Measurements from ENCODE around the gene KCNMA1. TPM values are rescaled to one million over a fixed set of nuclear protein-coding genes. Genes with fewer than 3 reads are reported as not detected.

The KCNMA1 gene
- total and polyA plus RNA-seq, 10 of the 15 experiments (the other 5 are each of a cell fraction or from before 2014, with no cell fraction given): 8.5 to 77.0 (median 21.3) TPM

DNA sequence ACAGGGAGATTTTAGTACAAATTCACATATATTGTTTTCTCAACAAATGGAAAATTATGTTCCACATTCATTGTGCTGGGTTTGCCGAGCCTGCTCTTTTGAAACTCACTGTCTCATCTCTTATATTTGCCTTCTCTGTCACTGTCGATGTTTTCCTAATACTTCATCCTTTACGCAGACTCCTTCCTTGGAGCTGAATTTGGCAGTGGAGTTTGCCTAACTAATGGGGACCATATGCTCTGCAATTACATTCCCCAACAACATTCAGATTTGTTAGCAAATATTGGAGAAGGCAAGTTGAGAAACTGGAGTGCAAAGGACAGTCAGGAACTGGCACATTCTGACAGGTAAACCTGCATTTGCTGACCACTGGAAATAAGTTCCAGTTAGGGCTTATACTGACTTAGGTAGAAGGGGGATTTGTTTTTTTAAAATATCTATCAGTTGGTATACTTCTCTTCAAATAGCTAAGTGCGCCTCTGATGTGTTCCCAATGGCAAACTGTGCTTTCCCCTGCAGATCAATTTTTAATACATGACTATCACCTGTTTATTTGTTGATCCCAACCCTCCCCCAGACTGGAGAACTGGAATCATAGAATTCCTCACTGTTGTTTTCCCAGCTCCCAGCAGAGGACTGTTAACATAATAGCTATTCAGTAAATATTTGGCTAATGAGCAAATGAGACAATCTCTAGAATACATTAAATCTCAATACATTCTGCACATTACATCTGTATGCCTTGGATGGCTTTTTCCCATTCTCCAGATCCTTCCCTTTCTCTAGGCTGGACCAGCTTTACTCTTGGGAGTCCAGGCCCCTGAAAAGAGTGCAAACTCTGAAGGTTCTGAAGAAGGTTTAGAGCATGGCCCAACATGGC lies 769.3 kb downstream of the KCNMA1 start:
- Histone ChIP-seq H3K79me2 (ENCODE audit: control insufficient read depth, insufficient read depth, low read length) (no peaks in the 10 kb centered on the region), H3K9me3 (replicated peaks; ENCODE audit: control insufficient read depth, insufficient read depth, low read length) (no peaks in the 10 kb centered on the region), H2AFZ (ENCODE audit: control insufficient read depth, low read depth, low read length) (no peak overlapping the region), H3K9ac (ENCODE audit: control insufficient read depth, insufficient read depth, low read length) (no peak overlapping the region), H3K4me3 (no peak overlapping the region), H4K20me1 (ENCODE audit: control insufficient read depth, insufficient read depth) (no peaks in the 10 kb centered on the region), H3K36me3 (ENCODE audit: control insufficient read depth in 2 of 2, insufficient read depth in 2 of 2, low read length in 1 of 2) (no peaks in the 10 kb centered on the region), H3K27me3 (replicated peaks in 1 of 2; ENCODE audit: control insufficient read depth in 2 of 2, insufficient read depth in 2 of 2, low read length in 1 of 2) (no peaks in the 10 kb centered on the region), H3K27ac (ENCODE audit: control insufficient read depth, insufficient read depth) (no peak overlapping the region), H3K4me2 (ENCODE audit: control insufficient read depth, insufficient read depth) (no peak overlapping the region), H3K4me1 (ENCODE audit: control insufficient read depth, insufficient read depth, low read length) (no peaks in the 10 kb centered on the region)
- in situ Hi-C loops (cut with MboI): no loop called here
- ATAC-seq: no peak
- intact Hi-C loops (cut with micrococcal nuclease; ENCODE audit: unreplicated experiment): no loop called here
- no peak for FAIRE-seq
- ChIA-PET SMC1A (ENCODE audit: uncharacterized antibody, unreplicated experiment) (interaction anchor here (0.6 to 1.7 kb wide), 3 partner anchors 13 to 204 kb away, joined by 3 to 4 read pairs (median 3); no protein-coding TSS in a partner anchor), RAD21 (ENCODE audit: unreplicated experiment) (interaction anchor here (0.6 to 1.5 kb wide), 2 partner anchors 35 to 532 kb away, joined by 4 to 7 read pairs; no protein-coding TSS in a partner anchor), POLR2A (interaction anchor here (0.7 to 1.0 kb wide), 2 partner anchors 14 to 1973 kb away, joined by 3 to 4 read pairs; no protein-coding TSS in a partner anchor), CTCF (interaction anchor here (0.6 kb wide), 1 partner anchor 11 kb away, joined by 3 read pairs; no protein-coding TSS in a partner anchor)
- BruUV-seq (replicated peaks): no TSS peak
- no peak for DNase-seq (ENCODE audit: low read depth, low spot score)
- 36% methylated on average over 4 of the region's 4 CpGs for WGBS (ENCODE audit: insufficient coverage, insufficient replicate concordance, low lambda C conversion rate, missing lambda C conversion rate)
- TF ChIP-seq, protein P1, sequence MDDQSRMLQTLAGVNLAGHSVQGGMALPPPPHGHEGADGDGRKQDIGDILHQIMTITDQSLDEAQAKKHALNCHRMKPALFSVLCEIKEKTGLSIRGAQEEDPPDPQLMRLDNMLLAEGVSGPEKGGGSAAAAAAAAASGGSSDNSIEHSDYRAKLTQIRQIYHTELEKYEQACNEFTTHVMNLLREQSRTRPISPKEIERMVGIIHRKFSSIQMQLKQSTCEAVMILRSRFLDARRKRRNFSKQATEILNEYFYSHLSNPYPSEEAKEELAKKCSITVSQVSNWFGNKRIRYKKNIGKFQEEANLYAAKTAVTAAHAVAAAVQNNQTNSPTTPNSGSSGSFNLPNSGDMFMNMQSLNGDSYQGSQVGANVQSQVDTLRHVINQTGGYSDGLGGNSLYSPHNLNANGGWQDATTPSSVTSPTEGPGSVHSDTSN (IDR thresholded peaks at IDR 0.05; ENCODE audit: insufficient replicate concordance, low read depth, low read length): no peak
- TF ChIP-seq NFYB (IDR thresholded peaks at IDR 0.05; ENCODE audit: insufficient read depth, low read depth, low read length) (no peak), BMI1 (IDR thresholded peaks at IDR 0.05; ENCODE audit: borderline replicate concordance) (no peak), HDGF (IDR thresholded peaks at IDR 0.05) (no peak), RBBP5 (conservative IDR thresholded peaks at IDR 0.05) (no peak), EP300 (IDR thresholded peaks at IDR 0.05; ENCODE audit: borderline replicate concordance in 1 of 2, control insufficient read depth in 1 of 2, low read depth in 2 of 2, low read length in 2 of 2) (no peak)
- TF ChIP-seq, protein P2, sequence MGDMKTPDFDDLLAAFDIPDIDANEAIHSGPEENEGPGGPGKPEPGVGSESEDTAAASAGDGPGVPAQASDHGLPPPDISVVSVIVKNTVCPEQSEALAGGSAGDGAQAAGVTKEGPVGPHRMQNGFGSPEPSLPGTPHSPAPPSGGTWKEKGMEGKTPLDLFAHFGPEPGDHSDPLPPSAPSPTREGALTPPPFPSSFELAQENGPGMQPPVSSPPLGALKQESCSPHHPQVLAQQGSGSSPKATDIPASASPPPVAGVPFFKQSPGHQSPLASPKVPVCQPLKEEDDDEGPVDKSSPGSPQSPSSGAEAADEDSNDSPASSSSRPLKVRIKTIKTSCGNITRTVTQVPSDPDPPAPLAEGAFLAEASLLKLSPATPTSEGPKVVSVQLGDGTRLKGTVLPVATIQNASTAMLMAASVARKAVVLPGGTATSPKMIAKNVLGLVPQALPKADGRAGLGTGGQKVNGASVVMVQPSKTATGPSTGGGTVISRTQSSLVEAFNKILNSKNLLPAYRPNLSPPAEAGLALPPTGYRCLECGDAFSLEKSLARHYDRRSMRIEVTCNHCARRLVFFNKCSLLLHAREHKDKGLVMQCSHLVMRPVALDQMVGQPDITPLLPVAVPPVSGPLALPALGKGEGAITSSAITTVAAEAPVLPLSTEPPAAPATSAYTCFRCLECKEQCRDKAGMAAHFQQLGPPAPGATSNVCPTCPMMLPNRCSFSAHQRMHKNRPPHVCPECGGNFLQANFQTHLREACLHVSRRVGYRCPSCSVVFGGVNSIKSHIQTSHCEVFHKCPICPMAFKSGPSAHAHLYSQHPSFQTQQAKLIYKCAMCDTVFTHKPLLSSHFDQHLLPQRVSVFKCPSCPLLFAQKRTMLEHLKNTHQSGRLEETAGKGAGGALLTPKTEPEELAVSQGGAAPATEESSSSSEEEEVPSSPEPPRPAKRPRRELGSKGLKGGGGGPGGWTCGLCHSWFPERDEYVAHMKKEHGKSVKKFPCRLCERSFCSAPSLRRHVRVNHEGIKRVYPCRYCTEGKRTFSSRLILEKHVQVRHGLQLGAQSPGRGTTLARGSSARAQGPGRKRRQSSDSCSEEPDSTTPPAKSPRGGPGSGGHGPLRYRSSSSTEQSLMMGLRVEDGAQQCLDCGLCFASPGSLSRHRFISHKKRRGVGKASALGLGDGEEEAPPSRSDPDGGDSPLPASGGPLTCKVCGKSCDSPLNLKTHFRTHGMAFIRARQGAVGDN (IDR thresholded peaks at IDR 0.05): no peak
- TF ChIP-seq, protein P3, sequence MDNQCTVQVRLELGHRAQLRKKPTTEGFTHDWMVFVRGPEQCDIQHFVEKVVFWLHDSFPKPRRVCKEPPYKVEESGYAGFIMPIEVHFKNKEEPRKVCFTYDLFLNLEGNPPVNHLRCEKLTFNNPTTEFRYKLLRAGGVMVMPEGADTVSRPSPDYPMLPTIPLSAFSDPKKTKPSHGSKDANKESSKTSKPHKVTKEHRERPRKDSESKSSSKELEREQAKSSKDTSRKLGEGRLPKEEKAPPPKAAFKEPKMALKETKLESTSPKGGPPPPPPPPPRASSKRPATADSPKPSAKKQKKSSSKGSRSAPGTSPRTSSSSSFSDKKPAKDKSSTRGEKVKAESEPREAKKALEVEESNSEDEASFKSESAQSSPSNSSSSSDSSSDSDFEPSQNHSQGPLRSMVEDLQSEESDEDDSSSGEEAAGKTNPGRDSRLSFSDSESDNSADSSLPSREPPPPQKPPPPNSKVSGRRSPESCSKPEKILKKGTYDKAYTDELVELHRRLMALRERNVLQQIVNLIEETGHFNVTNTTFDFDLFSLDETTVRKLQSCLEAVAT (IDR thresholded peaks at IDR 0.05): no peak
- TF ChIP-seq, protein P4, sequence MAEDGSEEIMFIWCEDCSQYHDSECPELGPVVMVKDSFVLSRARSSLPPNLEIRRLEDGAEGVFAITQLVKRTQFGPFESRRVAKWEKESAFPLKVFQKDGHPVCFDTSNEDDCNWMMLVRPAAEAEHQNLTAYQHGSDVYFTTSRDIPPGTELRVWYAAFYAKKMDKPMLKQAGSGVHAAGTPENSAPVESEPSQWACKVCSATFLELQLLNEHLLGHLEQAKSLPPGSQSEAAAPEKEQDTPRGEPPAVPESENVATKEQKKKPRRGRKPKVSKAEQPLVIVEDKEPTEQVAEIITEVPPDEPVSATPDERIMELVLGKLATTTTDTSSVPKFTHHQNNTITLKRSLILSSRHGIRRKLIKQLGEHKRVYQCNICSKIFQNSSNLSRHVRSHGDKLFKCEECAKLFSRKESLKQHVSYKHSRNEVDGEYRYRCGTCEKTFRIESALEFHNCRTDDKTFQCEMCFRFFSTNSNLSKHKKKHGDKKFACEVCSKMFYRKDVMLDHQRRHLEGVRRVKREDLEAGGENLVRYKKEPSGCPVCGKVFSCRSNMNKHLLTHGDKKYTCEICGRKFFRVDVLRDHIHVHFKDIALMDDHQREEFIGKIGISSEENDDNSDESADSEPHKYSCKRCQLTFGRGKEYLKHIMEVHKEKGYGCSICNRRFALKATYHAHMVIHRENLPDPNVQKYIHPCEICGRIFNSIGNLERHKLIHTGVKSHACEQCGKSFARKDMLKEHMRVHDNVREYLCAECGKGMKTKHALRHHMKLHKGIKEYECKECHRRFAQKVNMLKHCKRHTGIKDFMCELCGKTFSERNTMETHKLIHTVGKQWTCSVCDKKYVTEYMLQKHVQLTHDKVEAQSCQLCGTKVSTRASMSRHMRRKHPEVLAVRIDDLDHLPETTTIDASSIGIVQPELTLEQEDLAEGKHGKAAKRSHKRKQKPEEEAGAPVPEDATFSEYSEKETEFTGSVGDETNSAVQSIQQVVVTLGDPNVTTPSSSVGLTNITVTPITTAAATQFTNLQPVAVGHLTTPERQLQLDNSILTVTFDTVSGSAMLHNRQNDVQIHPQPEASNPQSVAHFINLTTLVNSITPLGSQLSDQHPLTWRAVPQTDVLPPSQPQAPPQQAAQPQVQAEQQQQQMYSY (CRISPR knock-in tag; IDR thresholded peaks at IDR 0.05): no peak
